H1 (cell line): Measurements from ENCODE around the gene ATXN7L3B.

Experiments used
- CEBPB ChIP-seq: IDR thresholded peaks from 2 replicates; pipeline ENCODE4 v1.6.1; 2012; ENCODE audit warnings: low read depth, low read length
- CTCF ChIP-seq, 3 experiments: IDR thresholded peaks; 1 replicate in 2 of 3; 2 replicates in 1 of 3; pipeline versions ENCODE4 v1.5.1 to v1.6.1; 2011; ENCODE audit warnings: low read length in 3 of 3, mild to moderate bottlenecking in 3 of 3, inconsistent platforms in 2 of 3, low read depth in 1 of 3, moderate library complexity in 1 of 3; ENCODE audit not compliant: insufficient read depth in 1 of 3; ENCODE audit errors: control extremely low read depth in 1 of 3
- EZH2 ChIP-seq: fragments of 200-600 bp; sonication (generic); IDR thresholded peaks from 2 replicates; pipeline ENCODE4 v1.7.1; 2012; ENCODE audit warnings: low read depth, mild to moderate bottlenecking, moderate library complexity, low read length, inconsistent platforms; ENCODE audit not compliant: severe bottlenecking
- GABPA ChIP-seq: IDR thresholded peaks from 2 replicates; pipeline ENCODE4 v1.6.1; 2011; ENCODE audit warnings: mild to moderate bottlenecking, low read length, moderate library complexity, borderline replicate concordance; ENCODE audit not compliant: insufficient read depth
- KDM5A ChIP-seq: fragments of 200-600 bp; IDR thresholded peaks from 2 replicates; pipeline ENCODE4 v1.7.1; 2012; ENCODE audit warnings: mild to moderate bottlenecking, low read length, inconsistent platforms, mixed read lengths
- MAFK ChIP-seq: IDR thresholded peaks from 2 replicates; pipeline ENCODE4 v1.6.1; 2012; ENCODE audit warnings: low read depth, mild to moderate bottlenecking, improper control_type of control experiment, low read length
- POLR2A ChIP-seq, 2 experiments: IDR thresholded peaks; 1 replicate in 1 of 2; 2 replicates in 1 of 2; pipeline ENCODE4 v1.6.1; 2011; ENCODE audit warnings: low read depth in 2 of 2, low read length in 2 of 2, mild to moderate bottlenecking in 2 of 2; ENCODE audit errors: control extremely low read depth in 1 of 2
- POLR2AphosphoS5 ChIP-seq: IDR thresholded peaks from 2 replicates; pipeline ENCODE4 v1.6.1; 2011; ENCODE audit warnings: low read depth, low read length
- RAD21 ChIP-seq, 2 experiments: IDR thresholded peaks in 1 of 2; conservative IDR thresholded peaks in 1 of 2; 2 replicates each; pipeline ENCODE4 v1.6.1; 2011; ENCODE audit warnings: low read depth in 2 of 2, low read length in 2 of 2, improper control_type of control experiment in 1 of 2, inconsistent platforms in 1 of 2, mild to moderate bottlenecking in 1 of 2, moderate library complexity in 1 of 2
- SIX5 ChIP-seq: IDR thresholded peaks from 2 replicates; pipeline ENCODE4 v1.6.1; 2011; ENCODE audit warnings: mild to moderate bottlenecking, low read depth, low read length
- TEAD4 ChIP-seq: IDR thresholded peaks from 2 replicates; pipeline ENCODE4 v1.6.1; 2012; ENCODE audit warnings: low read depth, low read length, inconsistent platforms, mixed read lengths
- ZNF274 ChIP-seq: IDR thresholded peaks from 2 replicates; pipeline ENCODE4 v1.7.0; 2012; ENCODE audit warnings: low read length, borderline replicate concordance; ENCODE audit errors: extremely low read depth

- TF ChIP-seq CTCF (IDR thresholded peaks at IDR 0.05; ENCODE audit: control extremely low read depth in 1 of 3, insufficient read depth in 1 of 3, low read depth in 1 of 3, low read length in 3 of 3) (no peak), SIX5 (no peak), TEAD4 (no peak), POLR2A (IDR thresholded peaks at IDR 0.05; ENCODE audit: control extremely low read depth in 1 of 2, low read depth in 2 of 2, low read length in 2 of 2) (no peak), GABPA (no peak), ZNF274 (no peak), KDM5A (no peak), MAFK (no peak), EZH2 (no peak), POLR2AphosphoS5 (no peak), RAD21 (IDR thresholded peaks at IDR 0.05 in 1 of 2, conservative IDR thresholded peaks at IDR 0.05 in 1 of 2; ENCODE audit: low read depth in 2 of 2, low read length in 2 of 2) (no peak), CEBPB (no peak)
These were observed 47.1 kb upstream of the ATXN7L3B start for GRCh38 chr12:74490390-74491064.
